HG03175 (cell line): ENCODE results near the gene TBC1D1.

ENCODE experiments used
- ATAC-seq: cut with Tn5 transposase; IDR thresholded peaks from one replicate; pipeline ENCODE4 v1.9.1; 2021; ENCODE audit warnings: mild to moderate bottlenecking, moderate library complexity; ENCODE audit not compliant: unreplicated experiment

TBC1D1 gene

GRCh38 chr4:38037612-38038011, 146.7 kb downstream of the TBC1D1 start:
- no peak for ATAC-seq

GRCh38 chr4:38040619-38041018, 149.7 kb downstream of the TBC1D1 start:
- no peak for ATAC-seq

GRCh38 chr4:38044060-38044459, 153.2 kb downstream of the TBC1D1 start:
- no peak for ATAC-seq

GRCh38 chr4:38045289-38045988, 154.6 kb downstream of the TBC1D1 start:
- ATAC-seq = no peak

- no peak for ATAC-seq
Observed at GRCh38 chr4:38046727-38047489, 156.0 kb downstream of the TBC1D1 start.

- no peak for ATAC-seq
Observed at GRCh38 chr4:38049545-38050170, 158.8 kb downstream of the TBC1D1 start.

- no peak for ATAC-seq
Observed at GRCh38 chr4:38050560-38051350, 159.9 kb downstream of the TBC1D1 start.

GRCh38 chr4:38055566-38055965, 164.7 kb downstream of the TBC1D1 start:
- no peak for ATAC-seq

- no peak for ATAC-seq
Observed at GRCh38 chr4:38056011-38056685, 165.3 kb downstream of the TBC1D1 start.

- ATAC-seq = no peak
Observed at GRCh38 chr4:38058151-38058550, 167.3 kb downstream of the TBC1D1 start.

GRCh38 chr4:38060829-38061431, 170.0 kb downstream of the TBC1D1 start:
- ATAC-seq = no peak

- peak; percentile 63 for ATAC-seq
Observed at GRCh38 chr4:38062088-38062775, 171.3 kb downstream of the TBC1D1 start.

- no peak for ATAC-seq
Observed at GRCh38 chr4:38062776-38063097, 171.9 kb downstream of the TBC1D1 start.

- ATAC-seq = no peak
Observed at GRCh38 chr4:38065176-38065575, 174.3 kb downstream of the TBC1D1 start.

- no peak for ATAC-seq
Observed at GRCh38 chr4:38065900-38066299, 175.0 kb downstream of the TBC1D1 start.

- ATAC-seq = no peak
Observed at GRCh38 chr4:38067499-38067898, 176.6 kb downstream of the TBC1D1 start.

GRCh38 chr4:38068107-38068506, 177.2 kb downstream of the TBC1D1 start:
- no peak for ATAC-seq

- no peak for ATAC-seq
Observed at GRCh38 chr4:38069271-38069760, 178.4 kb downstream of the TBC1D1 start.

GRCh38 chr4:38071801-38072431, 181.0 kb downstream of the TBC1D1 start:
- no peak for ATAC-seq
